ENCODE results near the gene COMT.
"Not testable (repeated sequence)": the region's sequence is repeated elsewhere in the genome, so short reads cannot be mapped to it uniquely, and the experiment has no call there.

DNA sequence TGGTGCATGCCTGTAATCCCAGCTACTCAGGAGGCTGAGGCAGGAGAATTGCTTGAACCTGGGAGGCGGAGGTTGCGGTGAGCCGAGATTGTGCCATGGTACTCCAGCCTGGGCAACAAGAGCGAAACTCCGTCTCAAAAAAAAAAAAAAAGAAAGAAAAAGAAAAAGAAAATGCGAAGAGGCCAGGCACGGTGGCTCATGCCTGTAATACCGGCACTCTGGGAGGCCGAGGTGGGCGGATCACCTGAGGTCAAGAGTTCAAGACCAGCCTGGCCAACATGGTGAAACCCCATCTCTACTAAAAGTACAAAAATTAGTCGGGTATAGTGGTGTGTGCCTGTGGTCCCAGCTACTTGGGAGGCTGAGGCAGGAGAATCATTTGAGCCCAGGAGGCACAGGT lies 15.5 kb upstream of the COMT start:
- not testable (repeated sequence) for TF ChIP-seq EZH2phosphoT487, CTCF, EZH2 (IDR thresholded peaks at IDR 0.05)
